GM12801 (cell line): ENCODE data around the gene RPL37A.

ENCODE experiments used
- CTCF ChIP-seq: IDR thresholded peaks from one replicate; pipeline ENCODE4 v1.5.1; 2011; ENCODE audit warnings: control low read depth; ENCODE audit not compliant: insufficient read length; ENCODE audit errors: extremely low read depth

RPL37A gene

GRCh38 chr2:216522892-216523502 lies 24.4 kb downstream of the RPL37A start:
- no peak for TF ChIP-seq CTCF

GRCh38 chr2:216525972-216526371 lies 27.3 kb downstream of the RPL37A start:
- TF ChIP-seq CTCF, result no peak

GRCh38 chr2:216526939-216527338 lies 28.3 kb downstream of the RPL37A start:
- no peak for TF ChIP-seq CTCF

GRCh38 chr2:216527600-216527999 lies 29.0 kb downstream of the RPL37A start:
- TF ChIP-seq CTCF, result no peak

GRCh38 chr2:216532562-216532961 lies 33.9 kb downstream of the RPL37A start:
- no peak for TF ChIP-seq CTCF

GRCh38 chr2:216533609-216534008 lies 35.0 kb downstream of the RPL37A start:
- TF ChIP-seq CTCF, result no peak

GRCh38 chr2:216534809-216535208 lies 36.2 kb downstream of the RPL37A start:
- TF ChIP-seq CTCF, result no peak
